NCI-H2081 treated with DMSO at 0.1 percent for 48 hours (cell line): ENCODE results near the gene ZNF124.
A peak's percentile ranks its signal among the peaks of the same experiment; 100 is the strongest.
"Not testable (repeated sequence)": the region's sequence is repeated elsewhere in the genome, so short reads cannot be mapped to it uniquely, and the experiment has no call there.

Experiments
- DNase-seq: peaks from one replicate; lab custom pipeline; 2025; lab: John Stamatoyannopoulos, UW

Gene ZNF124

DNA sequence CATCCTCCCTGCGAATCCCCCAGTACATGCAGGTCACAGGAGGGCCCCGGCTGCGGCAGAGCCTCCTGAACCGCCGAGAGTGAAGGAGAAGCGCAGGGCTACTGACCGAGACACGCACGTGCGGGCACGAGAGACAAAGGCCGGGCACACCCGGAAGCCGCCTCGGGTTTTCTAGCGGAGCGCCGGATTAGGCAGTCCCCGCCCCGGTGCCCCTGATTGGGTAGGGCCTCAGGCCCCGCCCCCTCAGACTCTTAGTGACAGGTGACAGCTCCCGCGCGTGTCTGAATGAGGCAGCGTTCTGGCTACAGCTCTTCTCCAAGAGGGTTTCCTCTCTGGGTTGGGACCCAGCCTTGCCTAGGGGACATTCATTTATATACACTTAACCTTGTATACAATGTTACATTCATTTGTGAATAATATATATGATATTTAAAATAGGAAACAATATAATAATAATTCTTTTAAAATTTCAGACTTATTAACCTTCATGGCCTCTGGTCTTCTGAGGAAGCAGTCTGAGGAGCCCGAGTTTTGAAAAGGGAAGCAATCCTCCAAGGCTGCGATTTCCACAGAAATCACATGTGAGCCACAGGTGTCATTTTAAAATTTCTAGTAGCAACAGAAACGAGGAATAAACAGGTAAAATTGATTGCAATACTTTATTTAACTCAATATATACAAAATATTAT is at the start of gene ZNF124:
Gene ZNF124 (minus strand): TSS at position 146 of the 689 bp plus-strand sequence. CDS start 143 bp downstream, at position 3.
- not testable (repeated sequence) for DNase-seq

DNA sequence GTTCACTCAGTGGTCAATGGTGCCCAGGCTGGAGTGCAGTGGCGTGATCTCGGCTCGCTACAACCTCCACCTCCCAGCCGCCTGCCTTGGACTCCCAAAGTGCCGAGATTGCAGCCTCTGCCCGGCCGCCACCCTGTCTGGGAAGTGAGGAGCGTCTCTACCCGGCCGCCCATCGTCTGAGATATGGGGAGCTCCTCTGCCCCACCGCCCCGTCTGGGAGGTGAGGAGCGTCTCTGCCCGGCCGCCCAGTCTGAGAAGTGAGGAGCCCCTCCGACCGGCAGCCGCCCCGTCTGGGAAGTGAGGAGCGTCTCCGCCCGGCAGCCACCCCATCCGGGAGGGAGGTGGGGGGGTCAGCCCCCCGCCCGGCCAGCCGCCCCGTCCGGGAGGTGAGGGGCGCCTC is 48.5 kb upstream of the ZNF124 start:
- DNase-seq: not testable (repeated sequence)

DNA sequence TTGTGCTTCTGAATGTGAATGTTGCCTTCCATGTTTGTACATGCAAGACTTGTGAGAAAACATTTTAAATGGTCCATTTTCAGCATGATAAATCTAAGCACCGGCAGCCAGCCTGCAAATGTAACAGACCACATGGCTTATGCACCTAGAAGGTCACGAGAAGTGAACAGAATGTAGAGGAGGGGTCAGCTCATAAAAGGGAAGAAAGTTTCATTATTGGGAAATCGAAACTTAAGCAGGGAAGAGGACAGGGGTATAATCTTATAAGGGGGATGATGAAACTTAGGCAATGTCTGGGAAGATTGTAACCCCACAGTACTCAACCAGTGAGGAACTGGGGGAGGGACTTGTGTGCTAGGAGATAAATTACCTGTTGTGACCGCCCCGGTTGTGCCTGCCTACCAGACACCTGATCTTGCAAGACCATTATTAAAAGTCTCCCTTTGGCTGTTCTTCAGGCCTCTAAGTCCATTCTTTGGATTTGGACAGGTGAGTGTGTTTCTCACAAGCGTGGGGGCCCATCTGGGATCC is 46.4 kb upstream of the ZNF124 start:
- DNase-seq: no peak

DNA sequence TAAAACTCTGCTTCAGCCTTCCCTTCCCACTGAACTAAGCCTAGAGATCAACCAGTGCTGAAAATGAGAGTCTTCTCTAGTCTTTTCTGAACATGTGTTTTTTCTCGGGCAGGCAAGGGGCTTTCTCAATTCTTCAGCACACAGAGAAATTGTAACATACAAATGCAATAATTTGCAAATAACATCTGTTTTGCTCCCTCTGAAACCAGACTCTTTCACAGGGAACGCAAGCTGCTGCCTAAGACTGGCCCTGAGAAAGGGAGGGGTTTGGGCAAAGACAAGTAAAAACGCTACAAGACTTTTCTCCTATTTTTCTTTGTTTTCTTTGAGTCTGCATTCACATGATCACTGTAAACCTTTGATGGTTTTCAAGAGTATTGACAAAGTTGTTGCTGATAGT is 44.4 kb upstream of the ZNF124 start:
- DNase-seq: no peak

DNA sequence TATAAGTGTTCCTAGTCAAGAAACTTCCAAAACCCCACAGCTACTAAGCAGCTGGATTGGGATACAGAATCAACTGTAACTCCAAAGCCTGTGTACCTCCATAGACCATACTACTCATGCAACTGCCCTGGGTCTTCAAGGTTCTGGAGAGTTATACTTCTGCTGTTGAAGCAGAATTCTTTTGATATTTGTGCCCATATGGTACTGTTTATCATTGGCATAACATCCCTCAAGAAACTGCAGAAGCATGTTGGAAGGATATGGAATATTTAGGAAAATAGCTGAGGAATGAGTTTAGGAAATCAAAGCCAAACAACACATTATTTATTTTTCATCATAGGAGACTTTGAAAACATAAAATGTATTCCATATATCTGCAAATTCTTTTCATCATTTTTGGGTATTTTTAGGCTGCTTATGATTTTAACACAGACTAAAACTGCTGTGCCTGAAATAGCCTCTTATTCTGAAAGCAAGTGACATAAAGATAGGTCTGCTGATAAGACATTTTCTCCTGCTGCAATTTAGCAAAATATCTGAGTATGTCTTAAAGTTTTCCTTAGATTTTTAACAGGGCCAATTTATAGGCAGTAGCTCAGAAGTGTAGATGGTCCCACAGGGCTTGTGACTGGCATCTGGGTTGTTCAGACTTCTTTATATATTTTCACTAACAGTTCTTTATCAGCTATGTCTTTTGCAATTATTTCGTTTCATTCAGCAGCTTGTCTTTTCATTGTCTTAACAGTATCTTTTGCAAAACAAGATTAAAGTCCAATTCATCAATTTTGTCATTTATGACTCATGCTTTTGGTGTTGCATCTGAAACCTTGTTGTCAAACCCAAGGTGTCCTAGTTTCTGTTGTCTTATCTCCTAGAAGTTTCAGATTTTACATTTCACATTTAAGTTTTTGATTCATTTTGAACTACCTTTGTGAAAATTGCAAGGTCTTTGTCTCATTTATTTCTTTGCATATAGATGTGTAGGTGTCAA is 41.1 kb upstream of the ZNF124 start:
- DNase-seq: no peak

DNA sequence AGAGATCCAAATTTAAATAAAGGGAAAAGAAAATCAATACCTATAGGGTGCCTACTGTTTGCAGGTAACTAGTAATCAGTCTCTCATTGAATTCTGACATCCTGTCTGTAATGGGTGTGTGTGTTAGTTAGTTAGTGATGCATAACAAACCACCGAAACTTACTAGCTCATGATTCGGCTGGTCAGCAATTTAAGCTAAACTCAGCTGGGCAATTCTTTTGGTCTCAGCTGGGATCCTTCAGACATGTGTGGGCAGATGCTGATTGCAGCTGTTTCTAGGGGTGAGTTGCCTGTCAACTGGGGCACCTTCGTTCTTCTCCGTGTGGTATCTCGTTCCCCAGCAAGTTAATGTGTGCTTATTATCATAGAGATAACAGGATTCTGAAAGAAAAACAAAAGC is 40.2 kb upstream of the ZNF124 start:
- no peak for DNase-seq

DNA sequence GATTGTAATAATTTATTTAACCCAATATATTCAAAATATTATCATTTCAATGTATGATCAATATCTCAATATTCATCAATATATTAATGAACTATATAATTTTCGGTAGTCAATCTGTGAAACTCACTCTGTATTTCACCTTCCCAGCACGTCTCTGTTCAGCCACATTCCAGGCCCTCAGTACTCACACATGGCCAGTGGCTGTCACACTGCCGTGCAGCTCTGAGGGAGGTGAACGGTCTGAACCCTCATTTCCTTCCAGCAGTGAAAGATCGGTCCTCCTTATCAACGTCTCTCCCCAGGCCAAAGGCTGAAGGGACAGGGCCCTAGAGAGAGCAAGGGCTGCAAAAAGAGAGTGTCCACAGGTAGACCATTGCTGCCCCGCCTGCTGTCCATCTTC is 39.5 kb upstream of the ZNF124 start:
- DNase-seq: no peak

DNA sequence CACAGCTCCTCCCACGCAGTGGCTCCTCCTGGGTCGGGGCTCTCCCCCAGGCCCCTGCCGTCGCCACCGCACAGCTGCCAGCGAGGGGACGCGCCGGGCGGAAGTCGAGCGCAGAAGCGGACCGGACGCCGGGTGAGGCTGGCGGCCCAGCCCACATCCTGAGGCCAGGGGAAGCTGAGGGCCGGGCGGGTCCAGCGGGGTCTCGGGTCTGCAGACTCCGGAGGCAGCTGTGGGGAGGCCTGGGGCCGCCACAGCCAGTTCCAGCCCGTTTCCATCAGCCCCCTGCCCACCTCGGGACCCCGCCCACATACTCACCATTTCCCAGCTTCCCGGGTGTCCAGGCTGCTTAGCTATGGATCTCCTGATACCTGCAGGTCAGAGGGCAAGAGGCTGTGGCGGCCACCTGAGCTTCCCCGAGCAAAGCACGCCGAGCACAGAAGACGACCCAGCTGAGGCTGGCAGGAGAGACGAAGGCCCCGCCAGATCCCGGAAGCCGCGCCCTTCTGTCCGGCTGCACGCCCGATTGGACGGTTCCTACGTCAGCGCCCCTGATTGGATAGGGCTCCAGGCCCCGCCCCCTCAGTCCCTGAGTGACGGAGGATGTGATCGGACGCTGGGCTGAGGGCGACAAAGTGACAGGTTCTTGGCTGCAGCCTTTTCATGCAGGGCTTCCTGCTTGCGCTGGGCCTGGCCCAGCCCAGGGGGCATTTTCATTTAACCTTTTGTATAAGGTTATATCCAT is 38.7 kb upstream of the ZNF124 start:
- DNase-seq: peak; percentile 77

DNA sequence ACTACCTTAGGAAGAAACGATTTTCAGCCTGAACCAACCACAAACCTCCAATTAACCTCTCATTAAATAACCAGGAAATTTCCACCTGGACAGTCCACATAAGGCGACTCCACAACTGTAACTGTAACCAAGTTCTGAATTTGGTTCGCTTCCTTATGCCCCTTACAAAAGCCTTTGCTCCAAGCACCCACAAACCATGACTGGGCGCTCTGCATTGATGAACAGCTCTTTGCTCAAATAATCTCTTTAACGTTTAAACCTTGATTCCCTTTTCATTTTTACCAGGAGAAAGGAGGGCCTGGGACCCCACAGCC is 38.2 kb upstream of the ZNF124 start:
- DNase-seq: no peak

DNA sequence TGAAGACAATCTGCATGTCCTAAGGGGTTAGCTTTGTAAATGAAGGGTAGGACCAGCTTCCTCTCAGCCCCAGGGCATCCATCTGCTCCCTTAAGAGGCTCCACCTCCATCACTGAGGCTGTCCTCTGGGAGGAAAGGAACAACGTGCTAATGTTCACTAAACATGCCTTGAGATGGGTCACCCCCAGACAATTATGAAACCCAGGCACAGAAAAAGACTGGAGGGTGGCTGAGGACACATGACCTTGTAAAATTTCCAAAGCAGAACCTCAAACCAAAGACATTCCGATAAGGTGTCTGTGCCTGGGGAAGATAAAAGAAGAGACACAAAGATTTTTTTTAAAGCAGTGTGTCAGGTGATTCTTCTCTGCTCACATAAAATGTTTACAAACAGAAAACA is 37.6 kb upstream of the ZNF124 start:
- DNase-seq: no peak

DNA sequence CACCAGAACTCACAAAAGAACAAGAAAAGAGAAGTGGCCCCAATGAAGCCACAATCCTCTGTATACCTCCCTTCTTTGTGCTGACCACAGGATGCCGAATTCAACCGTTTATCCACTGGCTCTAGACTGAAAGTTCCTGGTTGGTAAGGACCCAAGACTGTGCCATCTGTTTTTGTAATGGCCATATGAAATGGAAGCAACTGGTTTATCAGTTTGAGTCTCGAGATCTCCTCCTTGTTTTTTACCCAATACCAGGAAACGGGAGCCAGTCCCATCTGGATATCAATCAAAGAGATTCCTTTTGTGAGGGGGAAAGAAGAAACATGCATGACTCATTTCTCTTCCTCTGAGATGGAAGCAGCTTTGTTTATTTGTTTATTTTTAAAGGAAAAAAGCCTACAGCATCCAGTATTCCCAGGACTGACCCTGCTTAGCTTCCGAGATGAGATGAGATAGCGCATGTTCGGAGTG is 32.4 kb upstream of the ZNF124 start:
- DNase-seq: no peak

DNA sequence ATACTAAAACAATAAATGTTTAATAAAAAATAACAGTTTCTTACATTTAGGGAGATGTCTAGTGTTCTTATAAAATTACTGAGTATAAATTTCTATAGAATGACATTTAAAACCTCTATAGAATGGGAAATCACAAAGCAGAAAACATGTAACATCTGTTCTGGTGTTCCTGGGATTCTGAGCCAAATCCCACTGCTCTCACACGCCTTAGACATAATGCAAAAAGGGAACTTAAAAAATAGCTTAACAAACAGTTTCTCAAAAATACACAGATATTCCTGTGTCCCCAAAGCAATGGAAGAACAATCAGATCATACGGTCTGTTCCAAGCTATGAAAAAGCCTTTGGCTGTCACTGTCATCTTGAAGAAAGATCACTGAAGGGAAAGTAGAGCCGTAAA is 27.0 kb upstream of the ZNF124 start:
- DNase-seq: no peak

DNA sequence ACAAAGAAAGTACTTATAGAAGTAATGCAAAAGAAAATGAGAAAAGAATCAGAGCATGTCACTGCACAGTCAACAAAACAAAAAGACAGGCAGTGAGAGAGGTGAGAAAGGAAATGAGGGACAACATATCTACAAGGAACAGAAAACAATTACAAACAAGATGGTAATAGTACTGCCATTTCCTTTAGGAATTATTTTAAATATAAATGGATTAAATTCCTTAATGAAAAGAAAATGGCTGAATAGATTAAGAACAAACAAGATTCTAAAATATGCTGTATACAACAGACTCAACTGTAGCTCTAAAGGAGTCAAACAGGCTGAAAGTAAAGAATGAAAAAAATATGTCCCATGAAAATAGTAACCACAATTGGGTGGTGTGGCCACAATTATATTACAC is 22.1 kb upstream of the ZNF124 start:
- DNase-seq: no peak

DNA sequence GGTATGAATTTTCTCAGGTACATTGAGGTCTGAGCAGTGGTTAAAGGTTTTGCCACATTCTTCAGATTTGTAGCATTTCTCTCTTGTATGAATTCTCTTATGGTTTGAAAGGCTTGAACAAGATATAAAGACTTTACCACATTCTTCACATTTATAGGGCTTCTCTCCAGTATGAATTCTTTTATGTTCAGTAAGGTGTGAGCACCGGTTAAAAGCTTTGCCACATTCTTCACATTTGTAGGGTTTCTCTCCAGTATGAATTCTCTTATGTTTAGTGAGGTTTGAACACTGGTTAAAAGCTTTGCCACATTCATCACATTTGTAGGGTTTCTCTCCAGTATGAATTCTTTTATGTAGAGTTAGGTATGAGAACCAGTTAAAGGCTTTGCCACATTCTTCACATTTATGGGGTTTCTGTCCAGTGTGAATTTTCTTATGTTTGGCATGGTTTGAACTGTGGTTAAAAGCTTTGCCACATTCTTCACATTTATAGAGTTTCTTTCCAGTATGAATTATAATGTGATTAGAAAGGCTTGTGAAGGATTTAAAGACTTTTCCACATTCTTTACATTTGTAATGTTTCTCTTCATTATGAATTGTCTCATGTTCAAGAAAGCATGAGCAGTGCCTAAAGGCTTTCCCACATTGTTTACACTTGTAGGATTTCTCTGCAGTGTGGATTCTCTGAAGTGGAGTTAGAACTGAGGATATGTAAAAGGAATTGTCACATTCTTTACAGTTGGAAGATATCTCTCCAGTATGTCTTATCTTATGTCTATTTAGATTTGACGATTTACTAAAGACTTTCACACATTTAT is 18.4 kb upstream of the ZNF124 start:
- no peak for DNase-seq

DNA sequence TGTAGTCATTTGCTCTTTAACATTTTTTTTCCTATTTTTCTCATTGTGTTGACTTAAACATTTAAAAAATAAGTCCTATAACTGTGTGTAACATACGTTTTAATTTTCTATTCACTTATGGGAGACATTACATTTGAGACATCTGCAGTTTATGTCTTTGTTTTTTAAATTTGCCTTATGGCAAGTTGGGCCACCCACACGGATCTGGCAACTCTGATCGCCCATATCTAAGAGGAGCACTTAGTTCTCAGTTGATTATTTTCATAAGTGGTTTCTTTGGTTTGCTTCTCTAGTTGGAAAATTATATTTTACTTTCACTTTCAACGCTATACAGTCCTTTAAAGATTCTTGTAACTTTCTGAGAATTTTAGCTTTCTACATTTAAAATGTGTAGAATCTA is 13.8 kb upstream of the ZNF124 start:
- no peak for DNase-seq

DNA sequence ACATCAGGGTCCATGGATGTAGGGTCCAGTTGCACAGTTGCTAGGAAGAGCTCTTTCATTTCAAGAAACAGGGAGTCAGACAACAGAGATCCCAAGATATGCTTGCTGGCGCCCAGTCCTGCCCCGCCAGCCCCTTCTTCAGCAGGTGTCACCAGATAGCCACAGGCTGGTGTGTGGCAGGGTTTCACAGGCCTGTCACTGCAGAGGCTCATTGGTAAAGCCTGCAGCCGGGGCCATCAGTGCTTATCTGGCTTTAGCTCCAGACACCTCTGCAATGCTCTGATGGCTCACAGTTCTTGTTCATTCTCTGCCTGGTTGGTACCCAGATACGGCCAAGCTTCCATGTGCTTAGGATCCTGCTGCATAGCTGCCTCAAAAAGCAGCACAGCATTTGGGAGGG is 12.4 kb upstream of the ZNF124 start:
- no peak for DNase-seq

DNA sequence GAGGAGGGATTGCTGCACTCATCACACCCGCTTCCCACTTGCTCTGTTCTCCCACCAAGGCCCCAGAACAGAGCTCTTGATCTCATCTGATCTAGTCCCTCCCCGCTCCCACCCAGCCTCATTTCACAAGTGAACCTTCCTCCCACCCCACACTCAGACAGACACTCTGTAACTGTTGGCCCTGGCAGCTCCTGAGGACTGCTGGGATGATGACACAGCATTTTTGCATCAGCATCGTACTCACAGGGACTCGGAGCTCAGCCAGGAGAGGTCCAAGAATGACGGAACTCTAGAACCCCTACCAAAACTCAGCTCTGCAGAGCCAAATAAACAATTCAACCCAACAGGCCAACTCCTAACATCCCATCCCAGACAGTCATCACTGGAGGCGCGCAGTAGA is 11.2 kb upstream of the ZNF124 start:
- DNase-seq: no peak

DNA sequence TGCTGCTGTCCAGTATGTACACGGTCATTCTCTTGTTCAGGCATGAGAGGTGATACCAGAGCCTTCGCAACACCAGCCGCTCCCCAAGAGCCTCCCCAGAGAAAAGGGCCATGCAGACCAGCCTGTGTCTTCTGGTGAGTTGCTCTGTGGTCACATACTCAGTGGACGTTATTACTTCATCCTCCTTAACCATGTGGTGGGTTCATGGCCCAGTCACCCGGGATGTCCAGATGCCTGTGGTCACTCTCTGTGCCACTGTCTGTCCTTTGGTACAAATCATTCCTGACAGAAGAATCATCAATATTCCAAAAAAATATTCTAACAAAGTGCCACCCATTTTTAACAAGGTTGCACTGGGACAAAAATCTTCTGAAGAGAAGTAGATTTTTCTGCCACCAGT is 8.8 kb upstream of the ZNF124 start:
- DNase-seq: no peak

DNA sequence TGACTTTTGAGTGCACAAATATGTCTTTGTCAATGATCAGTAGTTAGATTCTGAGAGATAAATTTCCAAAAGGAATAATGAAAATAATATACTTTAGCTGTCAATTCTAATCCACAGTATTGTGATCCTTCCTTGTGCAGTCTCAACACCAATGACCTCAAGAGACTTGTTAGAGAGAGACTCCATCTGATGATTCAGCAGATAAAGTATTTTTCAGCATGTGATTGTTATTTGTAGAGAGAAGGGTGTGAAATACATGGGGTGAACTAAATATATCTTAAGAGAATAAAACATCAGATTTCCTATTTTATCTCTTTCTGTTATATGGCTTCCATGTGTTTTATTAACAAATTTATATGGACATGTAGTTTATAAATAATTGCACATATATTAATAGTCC is 5.9 kb upstream of the ZNF124 start:
- no peak for DNase-seq

DNA sequence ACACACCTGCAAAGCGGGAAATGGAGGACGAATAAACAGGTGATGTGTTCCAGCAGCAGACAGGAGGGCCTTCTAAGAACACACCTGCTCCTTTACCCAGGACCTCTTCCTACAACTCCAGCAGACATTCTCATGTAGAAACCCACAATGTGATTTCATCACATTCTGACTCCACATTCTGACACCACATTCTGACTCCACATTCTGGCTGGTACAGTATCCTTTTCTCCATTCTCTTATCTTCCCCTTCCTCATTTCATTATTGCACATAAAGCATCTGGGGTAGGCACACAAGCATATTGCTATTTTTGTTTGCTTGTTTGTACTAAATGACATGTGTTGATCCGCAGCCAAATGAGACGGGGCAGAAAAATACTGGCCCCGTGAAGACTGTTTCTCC is 3.6 kb upstream of the ZNF124 start:
- DNase-seq: no peak

DNA sequence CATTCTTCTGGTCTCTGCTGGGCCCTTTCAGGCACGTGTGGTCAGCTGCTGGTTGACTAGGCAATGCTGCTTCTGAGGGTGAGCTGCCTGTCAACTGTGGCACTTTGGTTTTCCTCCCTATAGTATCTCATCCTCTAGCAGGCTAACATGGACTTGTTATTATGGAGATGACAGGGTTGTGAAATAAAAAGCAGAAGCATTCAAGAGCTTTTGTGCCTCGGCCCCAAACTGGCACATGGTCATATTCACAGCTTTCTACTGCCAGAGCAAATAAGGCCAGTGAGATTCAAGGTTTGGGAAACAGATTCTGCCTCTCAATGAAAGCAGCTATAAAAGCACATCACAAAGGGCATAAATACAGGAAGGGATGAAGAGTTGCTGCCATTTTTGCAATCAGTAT is 1.6 kb upstream of the ZNF124 start:
- DNase-seq: no peak

DNA sequence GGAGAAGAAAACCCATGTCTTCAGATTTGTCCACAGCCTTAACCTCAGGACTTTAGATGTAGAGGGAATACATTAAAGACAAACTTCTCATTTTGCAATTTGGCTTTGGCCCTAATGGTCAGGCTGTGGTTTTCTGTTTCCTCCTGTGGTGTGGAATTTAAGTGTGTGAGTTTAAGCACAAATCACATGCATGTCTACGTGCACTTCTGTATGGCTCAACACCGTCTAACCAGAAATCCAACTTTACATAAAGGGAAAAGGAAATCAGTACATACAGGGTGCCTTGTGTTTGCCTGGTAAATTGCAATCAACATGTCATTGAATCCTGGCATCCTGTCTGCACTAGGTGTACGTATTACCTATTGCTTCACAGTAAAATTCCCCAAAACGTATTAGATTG is 1.2 kb upstream of the ZNF124 start:
- no peak for DNase-seq
